ENCODE measurements around the gene UMODL1.
"Not testable (repeated sequence)": the region's sequence is repeated elsewhere in the genome, so short reads cannot be mapped to it uniquely, and the experiment has no call there.

The UMODL1 gene

GRCh38 chr21:42073145-42074099, 2.3 kb downstream of the UMODL1 start:
- 0 out of 2 replicates have a peak, but pooled peaks have one; percentile 12 for TF ChIP-seq CTCF (IDR thresholded peaks at IDR 0.05; ENCODE audit: borderline replicate concordance, insufficient read depth, low read depth, low read length)
- no peak overlapping the region for H3K4me3 ChIP-seq (ENCODE audit: low read depth, low read length)

GRCh38 chr21:42075686-42076471, 4.8 kb downstream of the UMODL1 start:
- TF ChIP-seq CTCF (IDR thresholded peaks at IDR 0.05; ENCODE audit: borderline replicate concordance, insufficient read depth, low read depth, low read length): no peak
- no peak overlapping the region for H3K4me3 ChIP-seq (ENCODE audit: low read depth, low read length)

- H3K4me3 ChIP-seq (ENCODE audit: low read depth, low read length): not testable (repeated sequence)
Observed at GRCh38 chr21:42077685-42078238, 6.6 kb downstream of the UMODL1 start.

- H3K4me3 ChIP-seq (ENCODE audit: low read depth, low read length): not testable (repeated sequence)
Observed at GRCh38 chr21:42078247-42079007, 7.3 kb downstream of the UMODL1 start.

- H3K4me3 ChIP-seq (ENCODE audit: low read depth, low read length): no peak overlapping the region
- TF ChIP-seq CTCF (IDR thresholded peaks at IDR 0.05; ENCODE audit: borderline replicate concordance, insufficient read depth, low read depth, low read length): no peak
Observed at GRCh38 chr21:42079008-42079938, 8.2 kb downstream of the UMODL1 start.

- no peak for TF ChIP-seq CTCF (IDR thresholded peaks at IDR 0.05; ENCODE audit: borderline replicate concordance, insufficient read depth, low read depth, low read length)
- H3K4me3 ChIP-seq (ENCODE audit: low read depth, low read length): no peak overlapping the region
Observed at GRCh38 chr21:42079939-42080787, 9.0 kb downstream of the UMODL1 start.

GRCh38 chr21:42080788-42081083, 9.6 kb downstream of the UMODL1 start:
- H3K4me3 ChIP-seq (ENCODE audit: low read depth, low read length): no peak overlapping the region
- no peak for TF ChIP-seq CTCF (IDR thresholded peaks at IDR 0.05; ENCODE audit: borderline replicate concordance, insufficient read depth, low read depth, low read length)
